H9 (cell line): ENCODE measurements around the gene OAS2. TPM values are rescaled to one million over a fixed set of nuclear protein-coding genes. Genes with fewer than 3 reads are reported as not detected.
A peak's percentile ranks its signal among the peaks of the same experiment; 100 is the strongest.

Source experiments
- DNase-seq: peaks from one replicate; pipeline ENCODE4 v3.0.0-alpha.2; 2017
- H2AFZ ChIP-seq: one replicate; pipeline ENCODE4 v1.6.1; 2013; ENCODE audit warnings: mild to moderate bottlenecking, low read length, control low read depth, moderate library complexity
- H2AK5ac ChIP-seq: 2 replicates; pipeline ENCODE4 v1.6.1; 2013; ENCODE audit warnings: low read length, control low read depth, mixed read lengths; ENCODE audit not compliant: insufficient read length
- H2BK120ac ChIP-seq: one replicate; pipeline ENCODE4 v1.6.1; 2013; ENCODE audit warnings: low read depth, mild to moderate bottlenecking, low read length, control low read depth, inconsistent platforms; ENCODE audit not compliant: poor library complexity, severe bottlenecking
- H2BK12ac ChIP-seq: 2 replicates; pipeline ENCODE4 v1.6.1; 2013; ENCODE audit warnings: low read length, control low read depth, mixed read lengths, low read depth; ENCODE audit not compliant: insufficient read length
- H2BK15ac ChIP-seq: 2 replicates; pipeline ENCODE4 v1.6.1; 2013; ENCODE audit warnings: low read depth, low read length, control low read depth
- H2BK20ac ChIP-seq: one replicate; pipeline ENCODE4 v1.6.1; 2013; ENCODE audit warnings: low read depth, mild to moderate bottlenecking, low read length, control low read depth, inconsistent platforms; ENCODE audit not compliant: poor library complexity, severe bottlenecking
- H2BK5ac ChIP-seq: 2 replicates; pipeline ENCODE4 v1.6.1; 2013; ENCODE audit warnings: low read length, control low read depth, mixed read lengths; ENCODE audit not compliant: insufficient read length
- H3K14ac ChIP-seq: 2 replicates; pipeline ENCODE4 v1.6.1; 2013; ENCODE audit warnings: low read length, control low read depth; ENCODE audit not compliant: insufficient read depth
- H3K18ac ChIP-seq: 2 replicates; pipeline ENCODE4 v1.6.1; 2013; ENCODE audit warnings: low read depth, mild to moderate bottlenecking, mixed read lengths, low read length, control low read depth; ENCODE audit not compliant: insufficient read length
- H3K23ac ChIP-seq: 2 replicates; pipeline ENCODE4 v1.6.1; 2013; ENCODE audit warnings: low read length, control low read depth, mixed read lengths, low read depth; ENCODE audit not compliant: insufficient read length
- H3K23me2 ChIP-seq: 2 replicates; pipeline ENCODE4 v1.6.1; 2013; ENCODE audit warnings: low read depth, mild to moderate bottlenecking, mixed read lengths, low read length, control low read depth; ENCODE audit not compliant: insufficient read length, poor library complexity, severe bottlenecking
- H3K27ac ChIP-seq: 2 replicates; pipeline ENCODE4 v1.5.1; 2013; ENCODE audit warnings: low read length, control low read depth, mixed read lengths, low read depth; ENCODE audit not compliant: insufficient read length
- H3K27me3 ChIP-seq: 2 replicates; pipeline ENCODE4 v1.6.1; 2013; ENCODE audit warnings: low read length, control low read depth, inconsistent platforms; ENCODE audit not compliant: insufficient read depth
- H3K4ac ChIP-seq: 2 replicates; pipeline ENCODE4 v1.6.1; 2013; ENCODE audit warnings: low read depth, mild to moderate bottlenecking, control low read depth, inconsistent platforms, low read length, moderate library complexity
- H3K4me1 ChIP-seq: 2 replicates; pipeline ENCODE4 v1.6.1; 2013; ENCODE audit warnings: low read length, control low read depth, inconsistent platforms; ENCODE audit not compliant: insufficient read depth
- H3K4me2 ChIP-seq: 2 replicates; pipeline ENCODE4 v1.6.1; 2013; ENCODE audit warnings: low read length, control low read depth, mixed read lengths; ENCODE audit not compliant: insufficient read length, insufficient read depth
- H3K56ac ChIP-seq: 2 replicates; pipeline ENCODE4 v1.6.1; 2013; ENCODE audit warnings: low read depth, mild to moderate bottlenecking, mixed read lengths, low read length, control low read depth; ENCODE audit not compliant: insufficient read length
- H3K79me1 ChIP-seq: 2 replicates; pipeline ENCODE4 v1.6.1; 2013; ENCODE audit warnings: low read depth, mild to moderate bottlenecking, moderate library complexity, low read length, control low read depth, inconsistent platforms; ENCODE audit not compliant: insufficient read depth, poor library complexity, severe bottlenecking
- H3K79me2 ChIP-seq: 2 replicates; pipeline ENCODE4 v1.6.1; 2013; ENCODE audit warnings: low read length, control low read depth, inconsistent platforms; ENCODE audit not compliant: insufficient read depth
- H3K9ac ChIP-seq: 2 replicates; pipeline ENCODE4 v1.6.1; 2013; ENCODE audit warnings: low read length, control low read depth, mixed read lengths; ENCODE audit not compliant: insufficient read length; ENCODE audit errors: extremely low read depth
- H3K9me3 ChIP-seq: one replicate; pipeline ENCODE4 v1.6.1; 2013; ENCODE audit warnings: low read depth, low read length, inconsistent platforms; ENCODE audit not compliant: control insufficient read depth
- H3T11ph ChIP-seq: one replicate; pipeline ENCODE4 v1.6.1; 2013; ENCODE audit warnings: mild to moderate bottlenecking, low read length, control low read depth, inconsistent platforms
- H4K20me1 ChIP-seq: one replicate; pipeline ENCODE4 v1.6.1; 2013; ENCODE audit not compliant: control insufficient read depth, insufficient read length, insufficient read depth
- H4K5ac ChIP-seq: 2 replicates; pipeline ENCODE4 v1.6.1; 2013; ENCODE audit warnings: low read depth, mild to moderate bottlenecking, mixed read lengths, low read length, control low read depth; ENCODE audit not compliant: insufficient read length
- H4K8ac ChIP-seq: replicated peaks from 2 replicates; pipeline ENCODE4 v1.6.1; 2013; ENCODE audit warnings: low read length, control low read depth, mixed read lengths, low read depth; ENCODE audit not compliant: insufficient read length
- H4K91ac ChIP-seq: 2 replicates; pipeline ENCODE4 v1.6.1; 2013; ENCODE audit warnings: low read depth, mild to moderate bottlenecking, moderate library complexity, mixed read lengths, low read length, control low read depth; ENCODE audit not compliant: insufficient read length
- H3K27ac Mint-ChIP-seq, 3 experiments: 2 replicates in 2 of 3; 3 replicates in 1 of 3; pipeline ENCODE4 v1.8.0; 2020 to 2021; ENCODE audit warnings: mixed read lengths in 3 of 3, mild to moderate bottlenecking in 1 of 3, moderate library complexity in 1 of 3
- H3K27me3 Mint-ChIP-seq: 2 replicates; pipeline ENCODE4 v1.8.0; 2021; ENCODE audit warnings: low read depth, mild to moderate bottlenecking, moderate library complexity, mixed read lengths
- H3K36me3 Mint-ChIP-seq, 3 experiments: 2 replicates in 2 of 3; 3 replicates in 1 of 3; pipeline ENCODE4 v1.8.0; 2020 to 2021; ENCODE audit warnings: low read depth in 3 of 3, mixed read lengths in 3 of 3; ENCODE audit not compliant: insufficient read depth in 1 of 3
- H3K4me1 Mint-ChIP-seq, 2 experiments: 2 replicates each; pipeline ENCODE4 v1.8.0; 2020; ENCODE audit warnings: mixed read lengths in 2 of 2
- H3K4me3 Mint-ChIP-seq, 2 experiments: 2 replicates in 1 of 2; 3 replicates in 1 of 2; pipeline ENCODE4 v1.8.0; 2020 to 2021; ENCODE audit warnings: mild to moderate bottlenecking in 2 of 2, mixed read lengths in 2 of 2, moderate library complexity in 1 of 2
- H3K9me3 Mint-ChIP-seq, 2 experiments: 2 replicates in 1 of 2; 3 replicates in 1 of 2; pipeline ENCODE4 v1.8.0; 2020; ENCODE audit warnings: mild to moderate bottlenecking in 2 of 2, mixed read lengths in 2 of 2, moderate library complexity in 1 of 2
- CTCF ChIP-seq: fragments of 200-600 bp; sonication (generic); conservative IDR thresholded peaks from 3 replicates; pipeline ENCODE4 v1.8.0; 2021; ENCODE audit warnings: antibody characterized with exemption, mild to moderate bottlenecking
- WGBS: extraction: QIAGEN DNeasy Blood & Tissue Kit; methylation state at CpG from one replicate; pipeline ENCODE4 v1.1.7; 2013; ENCODE audit warnings: missing lambda C conversion rate, low lambda C conversion rate, mixed read lengths; ENCODE audit not compliant: insufficient read length; ENCODE audit errors: extremely low coverage; 5-methylcytosine and 5-hydroxymethylcytosine counted together
- total RNA-seq: library from RNA; stranded (reverse); gene quantifications from 2 replicates; pipeline ENCODE4 v1.2.1, GENCODE V29; 2021

The OAS2 gene
- total RNA-seq, 1 experiment from 2014 or later: not detected

DNA sequence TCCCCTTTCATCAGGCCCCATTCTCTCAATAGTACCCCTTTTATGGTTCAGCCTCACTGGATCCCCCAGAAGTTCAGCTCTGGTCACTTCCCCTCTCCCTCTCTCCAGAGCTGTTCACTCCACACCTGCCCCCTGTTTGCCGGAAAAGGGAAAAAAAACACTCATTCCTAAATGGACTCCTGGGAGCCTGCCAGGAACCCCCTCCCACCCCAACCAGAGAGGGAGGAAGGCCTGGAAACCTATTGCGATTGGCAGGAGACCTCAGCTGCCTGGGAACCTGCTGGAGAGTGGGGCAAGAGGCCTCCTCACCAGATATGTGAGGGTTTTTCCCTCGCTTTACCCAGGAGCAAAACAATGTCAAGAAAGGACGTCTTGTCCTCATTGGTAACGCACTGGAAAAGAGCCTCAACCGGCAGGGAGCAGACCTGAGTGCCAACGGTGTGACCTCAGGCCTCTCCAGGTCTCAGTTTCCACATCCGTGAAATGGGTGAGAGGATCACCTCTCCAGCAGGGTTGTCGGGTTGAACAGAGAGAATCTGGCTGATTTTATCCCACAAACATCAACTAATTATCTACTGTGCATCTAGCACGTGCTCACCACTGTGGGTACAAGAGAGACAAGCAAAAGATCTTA is 82.9 kb downstream of the OAS2 start:
- no peaks in the 10 kb centered on the region for H4K20me1 ChIP-seq
- H3K27me3 ChIP-seq: peaks cover 3% of the 10 kb centered on the region; the same call in 1 of the 2 replicates
- H3K4me1 ChIP-seq: no peaks in the 10 kb centered on the region
- no peak overlapping the region for H3K23ac ChIP-seq
- H3K56ac ChIP-seq: no peak overlapping the region
- H3K23me2 ChIP-seq: peaks cover 2% of the 10 kb centered on the region
- no peak overlapping the region for H3K4ac ChIP-seq
- no peak overlapping the region for H2AFZ ChIP-seq
- H3K36me3 Mint-ChIP-seq: no peaks in the 10 kb centered on the region; a peak in 1 of 7 replicates
- H3K14ac ChIP-seq: no peak overlapping the region
- H3K4me2 ChIP-seq: no peak overlapping the region
- H3K4me3 Mint-ChIP-seq: no peak overlapping the region
- H4K5ac ChIP-seq: no peak overlapping the region
- H3K79me2 ChIP-seq: no peaks in the 10 kb centered on the region
- H4K8ac ChIP-seq: no peak overlapping the region
- no peaks in the 10 kb centered on the region; a peak in 1 of 5 replicates for H3K9me3 Mint-ChIP-seq
- no CpG with 5 or more reads among the region's 10 CpGs for WGBS
- no peak overlapping the region for H2AK5ac ChIP-seq
- H2BK12ac ChIP-seq: no peak overlapping the region
- no peak overlapping the region for H3K18ac ChIP-seq
- H2BK120ac ChIP-seq: no peak overlapping the region
- peak; percentile 23 for DNase-seq
- no peak overlapping the region for H4K91ac ChIP-seq
- TF ChIP-seq CTCF: no peak
- no peak overlapping the region for H2BK15ac ChIP-seq
- H3K9ac ChIP-seq: no peak overlapping the region
- H3K4me1 Mint-ChIP-seq: peaks cover 8 to 28% of the 10 kb centered on the region in 2 experiments
- no peak overlapping the region for H3K27ac ChIP-seq
- no peak overlapping the region for H3T11ph ChIP-seq
- peaks cover 29% of the 10 kb centered on the region for H3K27me3 Mint-ChIP-seq
- no peaks in the 10 kb centered on the region for H3K9me3 ChIP-seq
- no peak overlapping the region; a peak in 1 of 7 replicates for H3K27ac Mint-ChIP-seq
- H2BK20ac ChIP-seq: no peak overlapping the region
- H2BK5ac ChIP-seq: no peak overlapping the region
- no peaks in the 10 kb centered on the region for H3K79me1 ChIP-seq

Other genes with a start within 250 kb of the OAS2 start
- gene RPH3A, start 186.8 kb upstream of the OAS2 start, total RNA-seq: not detected in 2 replicates
- 0.20 TPM in 1 of 2 replicates, not detected in the other for gene OAS1, start 71.6 kb upstream of the OAS2 start, total RNA-seq
- 0.70 and 0.81 TPM in 2 replicates for gene OAS3, start 40.0 kb upstream of the OAS2 start, total RNA-seq
- 3.0 and 3.5 TPM in 2 replicates for gene DTX1, start 78.2 kb downstream of the OAS2 start, total RNA-seq
- gene RASAL1, start 157.2 kb downstream of the OAS2 start, total RNA-seq: 2.3 and 2.7 TPM in 2 replicates
- not detected in 2 replicates for gene CFAP73, start 171.2 kb downstream of the OAS2 start, total RNA-seq
- 83.0 TPM in 2 replicates for gene DDX54, start 207.0 kb downstream of the OAS2 start, total RNA-seq
- gene RITA1, start 207.2 kb downstream of the OAS2 start, total RNA-seq: 26.0 and 26.1 TPM in 2 replicates
- 13.5 and 16.1 TPM in 2 replicates for gene TPCN1, start 242.9 kb downstream of the OAS2 start, total RNA-seq